GM12801 (cell line): ENCODE data around the gene UROC1.

Source experiments
- TF ChIP-seq, protein P1 (sequence below): IDR thresholded peaks from one replicate; pipeline ENCODE4 v1.5.1; 2011; ENCODE audit warnings: control low read depth; ENCODE audit not compliant: insufficient read length; ENCODE audit errors: extremely low read depth

Gene UROC1

DNA sequence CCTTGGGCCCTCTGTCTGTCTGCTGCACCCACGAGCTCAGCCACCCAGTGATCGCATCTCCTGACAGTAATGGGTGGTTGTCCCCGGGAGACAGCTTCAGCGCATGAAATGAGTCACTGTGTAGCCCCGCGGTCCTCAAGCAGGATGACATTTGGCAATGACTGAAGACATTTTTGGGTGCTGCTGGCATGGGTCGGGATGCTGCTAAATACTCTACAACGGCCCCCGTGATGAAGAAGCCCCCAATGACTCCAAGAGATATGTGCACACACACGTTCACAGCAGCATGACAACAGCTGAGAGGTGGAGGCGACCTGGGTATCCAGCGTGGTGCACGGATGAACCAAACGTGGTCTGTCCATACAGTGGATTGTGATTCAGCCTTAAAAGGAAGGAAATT, 24.5 kb downstream of the UROC1 start:
- TF ChIP-seq, protein P1, sequence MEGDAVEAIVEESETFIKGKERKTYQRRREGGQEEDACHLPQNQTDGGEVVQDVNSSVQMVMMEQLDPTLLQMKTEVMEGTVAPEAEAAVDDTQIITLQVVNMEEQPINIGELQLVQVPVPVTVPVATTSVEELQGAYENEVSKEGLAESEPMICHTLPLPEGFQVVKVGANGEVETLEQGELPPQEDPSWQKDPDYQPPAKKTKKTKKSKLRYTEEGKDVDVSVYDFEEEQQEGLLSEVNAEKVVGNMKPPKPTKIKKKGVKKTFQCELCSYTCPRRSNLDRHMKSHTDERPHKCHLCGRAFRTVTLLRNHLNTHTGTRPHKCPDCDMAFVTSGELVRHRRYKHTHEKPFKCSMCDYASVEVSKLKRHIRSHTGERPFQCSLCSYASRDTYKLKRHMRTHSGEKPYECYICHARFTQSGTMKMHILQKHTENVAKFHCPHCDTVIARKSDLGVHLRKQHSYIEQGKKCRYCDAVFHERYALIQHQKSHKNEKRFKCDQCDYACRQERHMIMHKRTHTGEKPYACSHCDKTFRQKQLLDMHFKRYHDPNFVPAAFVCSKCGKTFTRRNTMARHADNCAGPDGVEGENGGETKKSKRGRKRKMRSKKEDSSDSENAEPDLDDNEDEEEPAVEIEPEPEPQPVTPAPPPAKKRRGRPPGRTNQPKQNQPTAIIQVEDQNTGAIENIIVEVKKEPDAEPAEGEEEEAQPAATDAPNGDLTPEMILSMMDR: no peak

- TF ChIP-seq, protein P1: no peak
Measured at GRCh38 chr3:126491221-126492013, 26.2 kb downstream of the UROC1 start.

DNA sequence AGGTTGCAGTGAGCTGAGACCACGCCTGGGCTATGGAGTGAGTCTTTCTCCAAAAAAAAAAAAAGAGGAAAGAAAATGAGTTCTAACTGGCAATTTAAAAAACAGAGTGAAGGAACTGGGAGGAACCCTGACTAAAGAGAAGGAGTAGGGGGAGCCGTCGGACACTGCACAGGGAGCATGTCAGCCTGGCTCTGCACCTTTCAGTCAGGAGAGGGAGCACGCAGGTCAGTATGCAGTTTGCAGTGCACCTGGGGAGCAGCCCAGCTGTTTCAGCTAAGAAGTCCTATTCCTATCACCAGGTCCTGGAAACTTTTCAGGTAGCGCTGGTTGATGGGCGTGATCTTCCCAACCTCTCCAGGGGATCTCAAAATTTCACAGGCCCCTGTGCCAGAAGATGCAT, 27.0 kb downstream of the UROC1 start:
- TF ChIP-seq, protein P1: no peak

- TF ChIP-seq, protein P1: no peak
Measured at GRCh38 chr3:126488886-126489569, 28.5 kb downstream of the UROC1 start.

DNA sequence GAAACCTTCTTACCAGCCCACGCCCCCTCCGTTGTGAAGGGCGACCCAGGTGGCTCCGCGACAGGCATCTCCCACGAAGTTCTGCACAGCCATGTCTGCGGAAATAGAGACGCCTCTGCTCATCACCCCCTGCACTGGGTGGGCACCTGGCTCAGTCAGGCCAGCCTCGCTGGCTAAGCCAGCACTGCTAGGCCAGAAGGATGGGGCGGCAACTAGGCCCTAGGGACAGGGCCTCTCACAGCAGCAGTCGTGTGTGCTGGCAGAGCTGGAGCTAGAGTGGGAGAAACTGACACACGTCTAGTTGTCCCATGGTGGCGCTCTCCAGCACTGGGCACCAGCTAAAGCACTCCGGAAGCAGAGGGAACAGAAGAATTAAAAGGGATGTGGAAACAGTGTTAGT, 29.4 kb downstream of the UROC1 start:
- TF ChIP-seq, protein P1: no peak

DNA sequence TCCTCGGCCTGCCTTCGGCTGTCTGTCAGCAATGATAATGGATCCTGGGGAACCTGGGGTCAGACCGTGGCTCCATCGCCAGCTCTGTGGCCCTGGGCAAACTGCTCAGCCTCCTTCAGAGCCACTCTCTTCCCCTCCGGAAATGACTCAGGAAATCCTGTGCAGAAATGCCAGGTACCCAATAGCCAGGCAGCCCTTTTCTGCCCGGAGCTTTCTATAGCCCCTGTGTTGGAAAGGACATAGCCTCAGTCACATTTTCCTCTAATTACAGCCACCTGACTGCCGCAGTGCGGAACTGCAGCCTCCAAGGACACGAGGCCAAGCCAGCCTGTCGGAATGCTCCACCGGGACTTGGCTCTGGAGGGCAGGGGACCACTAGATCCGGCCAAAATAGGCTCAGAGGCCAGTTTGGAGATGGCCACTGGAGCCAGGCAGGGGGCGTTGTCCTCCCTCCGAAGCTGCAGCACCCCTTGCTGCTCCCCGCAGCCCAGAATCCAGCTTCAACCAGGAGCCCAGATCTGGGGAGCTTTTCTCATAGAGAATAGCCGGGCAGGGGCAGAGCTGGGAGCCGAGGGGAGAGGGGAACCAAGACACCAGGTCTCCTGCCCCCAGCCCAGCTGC, 30.3 kb downstream of the UROC1 start:
- TF ChIP-seq, protein P1: no peak

DNA sequence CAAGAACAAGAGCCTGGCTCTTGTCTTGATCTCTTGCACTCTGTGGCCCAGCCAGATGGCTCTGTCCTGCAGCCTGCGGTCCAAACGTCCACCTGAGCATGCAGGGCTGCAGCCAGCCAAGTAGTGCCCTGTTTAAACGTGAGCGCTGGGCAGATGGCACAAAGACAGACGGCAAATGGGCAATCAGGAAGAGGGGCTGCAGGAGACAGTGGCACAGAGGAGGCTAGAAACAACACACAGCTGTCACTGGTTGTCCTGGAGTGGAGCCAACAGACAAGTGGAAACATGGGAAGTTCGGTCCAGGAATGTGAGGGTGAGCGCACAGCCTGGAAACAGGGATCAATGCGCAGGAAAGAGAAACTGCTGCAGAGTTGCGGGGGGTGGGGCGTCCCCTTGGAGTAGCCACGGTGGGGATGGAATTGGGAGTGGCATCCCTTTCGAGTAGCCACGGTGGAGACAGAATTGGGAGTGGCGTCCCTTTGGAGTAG, 31.2 kb downstream of the UROC1 start:
- TF ChIP-seq, protein P1: no peak
